Type B pancreatic cell (in vitro differentiated cells): ENCODE results near the gene SLC29A3. TPM values are rescaled to one million over a fixed set of nuclear protein-coding genes. Genes with fewer than 3 reads are reported as not detected.

Experiments used
- DNase-seq: peaks from one replicate; pipeline ENCODE4 v3.0.0; 2021; ENCODE audit warnings: mixed read lengths; ENCODE audit not compliant: unreplicated experiment; ENCODE audit errors: extremely low spot score
- H3K27ac Mint-ChIP-seq: 2 replicates; pipeline ENCODE4 v1.8.0; 2021; ENCODE audit warnings: mild to moderate bottlenecking, mixed read lengths
- H3K27me3 Mint-ChIP-seq: 2 replicates; pipeline ENCODE4 v1.8.0; 2021; ENCODE audit warnings: mixed read lengths
- H3K36me3 Mint-ChIP-seq: 2 replicates; pipeline ENCODE4 v1.8.0; 2021; ENCODE audit warnings: mixed read lengths
- H3K4me1 Mint-ChIP-seq: one replicate; pipeline ENCODE4 v1.8.0; 2021; ENCODE audit warnings: mixed read lengths; ENCODE audit not compliant: unreplicated experiment
- H3K4me3 Mint-ChIP-seq: 2 replicates; pipeline ENCODE4 v1.8.0; 2021; ENCODE audit warnings: mild to moderate bottlenecking, mixed read lengths
- H3K9me3 Mint-ChIP-seq: 2 replicates; pipeline ENCODE4 v1.8.0; 2021; ENCODE audit warnings: mixed read lengths
- total RNA-seq: library from RNA; stranded (reverse); gene quantifications from 2 replicates; pipeline ENCODE4 v1.2.1, GENCODE V29; 2021; ENCODE audit warnings: low replicate concordance
- TF ChIP-seq, protein P1 (sequence below): fragments of 200-600 bp; sonication (generic); conservative IDR thresholded peaks from 2 replicates; pipeline ENCODE4 v1.5.0; 2021; ENCODE audit warnings: antibody characterized with exemption, mild to moderate bottlenecking

Gene SLC29A3
- total RNA-seq, 1 donor from 2014 or later = 8.8 TPM

DNA sequence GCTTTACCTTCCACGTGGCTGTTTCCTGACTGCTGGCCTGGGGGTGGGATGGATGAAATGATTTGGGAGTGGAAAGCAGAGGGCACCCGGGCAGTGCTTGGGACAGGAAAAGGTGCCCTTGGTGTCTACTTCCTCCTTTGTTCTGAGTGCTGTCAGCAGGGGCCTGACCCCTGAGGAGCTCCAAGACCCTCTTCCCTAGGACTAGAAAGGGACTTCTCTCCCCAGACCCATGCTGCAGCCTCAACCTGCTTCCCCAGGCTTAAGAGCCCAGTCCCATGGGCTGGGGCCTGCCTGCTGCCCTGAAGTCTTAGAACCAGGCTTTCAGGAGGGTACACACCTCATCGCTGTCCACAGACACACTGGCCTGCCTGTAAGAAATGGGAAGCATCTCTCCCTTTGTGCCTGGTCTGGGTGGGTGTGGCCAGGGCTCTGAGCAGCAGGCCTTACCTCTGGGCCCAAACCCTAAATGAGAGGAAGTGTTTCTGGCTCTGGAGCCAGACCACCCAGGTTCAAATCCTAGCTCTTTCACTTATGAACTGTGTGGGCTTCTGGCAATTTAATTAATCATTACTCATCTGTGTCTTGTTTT lies 90.6 kb downstream of the SLC29A3 start:
- TF ChIP-seq, protein P1, sequence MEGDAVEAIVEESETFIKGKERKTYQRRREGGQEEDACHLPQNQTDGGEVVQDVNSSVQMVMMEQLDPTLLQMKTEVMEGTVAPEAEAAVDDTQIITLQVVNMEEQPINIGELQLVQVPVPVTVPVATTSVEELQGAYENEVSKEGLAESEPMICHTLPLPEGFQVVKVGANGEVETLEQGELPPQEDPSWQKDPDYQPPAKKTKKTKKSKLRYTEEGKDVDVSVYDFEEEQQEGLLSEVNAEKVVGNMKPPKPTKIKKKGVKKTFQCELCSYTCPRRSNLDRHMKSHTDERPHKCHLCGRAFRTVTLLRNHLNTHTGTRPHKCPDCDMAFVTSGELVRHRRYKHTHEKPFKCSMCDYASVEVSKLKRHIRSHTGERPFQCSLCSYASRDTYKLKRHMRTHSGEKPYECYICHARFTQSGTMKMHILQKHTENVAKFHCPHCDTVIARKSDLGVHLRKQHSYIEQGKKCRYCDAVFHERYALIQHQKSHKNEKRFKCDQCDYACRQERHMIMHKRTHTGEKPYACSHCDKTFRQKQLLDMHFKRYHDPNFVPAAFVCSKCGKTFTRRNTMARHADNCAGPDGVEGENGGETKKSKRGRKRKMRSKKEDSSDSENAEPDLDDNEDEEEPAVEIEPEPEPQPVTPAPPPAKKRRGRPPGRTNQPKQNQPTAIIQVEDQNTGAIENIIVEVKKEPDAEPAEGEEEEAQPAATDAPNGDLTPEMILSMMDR = no peak
- Mint-ChIP-seq H3K36me3 (peaks cover 3% of the 10 kb centered on the region), H3K9me3 (peaks cover 9% of the 10 kb centered on the region), H3K27me3 (peaks cover 10% of the 10 kb centered on the region), H3K4me3 (no peak overlapping the region), H3K4me1 (peaks cover 4% of the 10 kb centered on the region), H3K27ac (no peak overlapping the region)
- DNase-seq = no peak

Other genes with a start within 250 kb of the SLC29A3 start
- 16.3 and 22.4 TPM in 2 replicates for gene UNC5B, start 106.7 kb upstream of the SLC29A3 start, total RNA-seq
- 7.4 and 9.4 TPM in 2 replicates for gene CDH23, start 77.7 kb downstream of the SLC29A3 start, total RNA-seq